Panc1 (cell line): Measurements from ENCODE around the gene RGMB. TPM values are rescaled to one million over a fixed set of nuclear protein-coding genes. Genes with fewer than 3 reads are reported as not detected.
"Not testable (repeated sequence)": the region's sequence is repeated elsewhere in the genome, so short reads cannot be mapped to it uniquely, and the experiment has no call there.

ENCODE experiments used
- ATAC-seq: fragments of 200-7000 bp; cut with Tn5 transposase; 2 replicates; pipeline ENCODE4 v1.9.1; 2020; ENCODE audit warnings: mild to moderate bottlenecking, moderate library complexity
- BruUV-seq: library from RNA; stranded (reverse); fragments of 400-500 nt; replicated peaks from 2 replicates; lab custom pipeline; 2021; lab: Mats Ljungman, UMichigan
- CTCF ChIA-PET: fragments of 300-600 bp; sonication (Branson Sonifier 250); formaldehyde crosslinking; loops from one replicate; lab custom pipeline; 2022; ENCODE audit warnings: antibody characterized with exemption; lab: Charles Lee
- POLR2A ChIA-PET: fragments of 300-600 bp; sonication (Branson Sonifier 250); formaldehyde crosslinking; loops from one replicate; lab custom pipeline; 2022; ENCODE audit warnings: antibody characterized with exemption; lab: Charles Lee
- DNase-seq: peaks from one replicate; pipeline ENCODE4 v3.0.0-alpha.2; 2010; ENCODE audit warnings: low read depth, low spot score
- H3K27ac ChIP-seq: 2 replicates; pipeline ENCODE4 v1.5.1; 2011; ENCODE audit warnings: mild to moderate bottlenecking, low read length, inconsistent platforms
- H3K27me3 ChIP-seq: fragments of 200-500 bp; sonication (Bioruptor generic); 2 replicates; pipeline ENCODE4 v1.6.0; 2014; ENCODE audit warnings: low read length, inconsistent platforms; ENCODE audit not compliant: control insufficient read depth, insufficient read depth
- H3K36me3 ChIP-seq: fragments of 200-500 bp; sonication (Bioruptor generic); 2 replicates; pipeline ENCODE4 v1.5.1; 2014; ENCODE audit warnings: inconsistent platforms, mild to moderate bottlenecking, low read length, moderate library complexity; ENCODE audit not compliant: control insufficient read depth, insufficient read depth
- H3K4me1 ChIP-seq: 2 replicates; pipeline ENCODE4 v1.5.1; 2011; ENCODE audit warnings: inconsistent platforms, mild to moderate bottlenecking, low read length, moderate library complexity; ENCODE audit not compliant: control insufficient read depth, insufficient read depth
- H3K4me3 ChIP-seq, 2 experiments: 2 replicates each; pipeline ENCODE4 v1.5.1; 2011 to 2012; ENCODE audit warnings: low read depth in 2 of 2, low read length in 2 of 2, mild to moderate bottlenecking in 2 of 2, inconsistent platforms in 1 of 2, moderate library complexity in 1 of 2
- H3K9me3 ChIP-seq: fragments of 200-500 bp; sonication (Bioruptor generic); 2 replicates; pipeline ENCODE4 v1.5.1; 2014; ENCODE audit warnings: low read depth, mild to moderate bottlenecking, inconsistent platforms, low read length, moderate library complexity; ENCODE audit not compliant: control insufficient read depth, insufficient read depth
- POLR2AphosphoS5 ChIP-seq: IDR thresholded peaks from 2 replicates; pipeline ENCODE4 v1.6.1; 2012; ENCODE audit warnings: mild to moderate bottlenecking, low read depth, low read length, moderate library complexity
- SIN3A ChIP-seq: IDR thresholded peaks from 2 replicates; pipeline ENCODE4 v1.6.1; 2012; ENCODE audit warnings: low read depth, mild to moderate bottlenecking, low read length, moderate library complexity, borderline replicate concordance; ENCODE audit not compliant: insufficient read depth
- TCF7L2 ChIP-seq: IDR thresholded peaks from 2 replicates; pipeline ENCODE4 v1.6.1; 2011; ENCODE audit warnings: mild to moderate bottlenecking, low read depth, low read length, inconsistent platforms
- in situ Hi-C: cut with HindIII; loops from 2 replicates; pipeline ENCODE4 v1.10.0; 2016; ENCODE audit warnings: low sequenced_read_pairs, low pct_unique_long_range_greater_than_20kb
- intact Hi-C: fragments of 100-400 bp; cut with micrococcal nuclease; formaldehyde crosslinking; loops from one replicate; pipeline ENCODE4 v1.10.0; 2022; ENCODE audit not compliant: unreplicated experiment
- total RNA-seq: library from RNA; stranded (reverse); gene quantifications from one replicate; pipeline ENCODE4 v1.2.1, GENCODE V29; 2021; ENCODE audit not compliant: unreplicated experiment
- TF ChIP-seq, protein P1 (sequence below): fragments of 450-650 bp; IDR thresholded peaks from 2 replicates; pipeline ENCODE4 v1.5.1; 2017; ENCODE audit warnings: mild to moderate bottlenecking
- TF ChIP-seq, protein P2 (sequence below), 2 experiments: IDR thresholded peaks; 2 replicates each; pipeline ENCODE4 v1.6.1; 2011 to 2012; ENCODE audit warnings: low read depth in 2 of 2, control low read depth in 1 of 2, low read length in 1 of 2, mild to moderate bottlenecking in 1 of 2, moderate library complexity in 1 of 2; ENCODE audit not compliant: insufficient read depth in 1 of 2

The RGMB gene
- total RNA-seq, 1 experiment from 2014 or later, result 25.4 TPM

GRCh38 chr5:98738481-98739149 is 34.8 kb upstream of the RGMB start:
- POLR2A ChIA-PET, H3K27ac ChIP-seq, DNase-seq, BruUV-seq, CTCF ChIA-PET, in situ Hi-C loops, H3K4me1 ChIP-seq, ATAC-seq, H3K9me3 ChIP-seq, intact Hi-C loops, H3K27me3 ChIP-seq, H3K4me3 ChIP-seq, H3K36me3 ChIP-seq: not testable (repeated sequence)

DNA sequence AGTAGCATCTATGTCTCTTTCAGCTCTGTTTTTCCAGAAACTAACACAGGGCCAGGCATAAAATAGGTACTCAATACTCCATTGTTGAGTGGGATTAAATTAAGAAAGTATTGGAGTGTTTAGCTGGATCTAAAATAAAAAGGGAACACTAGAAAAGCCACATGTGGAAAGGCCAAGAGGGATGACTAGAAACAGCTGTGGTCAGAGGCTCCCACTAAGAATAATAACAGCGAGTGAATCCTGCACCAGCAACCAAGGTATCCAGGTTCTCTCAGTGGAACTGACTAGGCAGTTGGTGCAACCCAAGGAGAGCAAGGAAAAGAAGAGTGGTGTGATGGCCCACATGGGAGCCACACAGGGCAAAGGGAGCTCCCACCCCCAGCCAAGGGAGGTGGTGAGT is 31.5 kb upstream of the RGMB start:
- intact Hi-C loops, result no loop called here
- Histone ChIP-seq H3K27me3 (no peaks in the 10 kb centered on the region), H3K4me1 (no peaks in the 10 kb centered on the region), H3K4me3 (no peak overlapping the region), H3K27ac (no peak overlapping the region), H3K9me3 (no peaks in the 10 kb centered on the region), H3K36me3 (no peaks in the 10 kb centered on the region)
- POLR2A ChIA-PET, result no interaction called here
- ATAC-seq (no peak), DNase-seq (no peak)
- CTCF ChIA-PET, result no interaction called here
- TF ChIP-seq TCF7L2, result no peak
- no peak for TF ChIP-seq SIN3A
- TF ChIP-seq, protein P1, sequence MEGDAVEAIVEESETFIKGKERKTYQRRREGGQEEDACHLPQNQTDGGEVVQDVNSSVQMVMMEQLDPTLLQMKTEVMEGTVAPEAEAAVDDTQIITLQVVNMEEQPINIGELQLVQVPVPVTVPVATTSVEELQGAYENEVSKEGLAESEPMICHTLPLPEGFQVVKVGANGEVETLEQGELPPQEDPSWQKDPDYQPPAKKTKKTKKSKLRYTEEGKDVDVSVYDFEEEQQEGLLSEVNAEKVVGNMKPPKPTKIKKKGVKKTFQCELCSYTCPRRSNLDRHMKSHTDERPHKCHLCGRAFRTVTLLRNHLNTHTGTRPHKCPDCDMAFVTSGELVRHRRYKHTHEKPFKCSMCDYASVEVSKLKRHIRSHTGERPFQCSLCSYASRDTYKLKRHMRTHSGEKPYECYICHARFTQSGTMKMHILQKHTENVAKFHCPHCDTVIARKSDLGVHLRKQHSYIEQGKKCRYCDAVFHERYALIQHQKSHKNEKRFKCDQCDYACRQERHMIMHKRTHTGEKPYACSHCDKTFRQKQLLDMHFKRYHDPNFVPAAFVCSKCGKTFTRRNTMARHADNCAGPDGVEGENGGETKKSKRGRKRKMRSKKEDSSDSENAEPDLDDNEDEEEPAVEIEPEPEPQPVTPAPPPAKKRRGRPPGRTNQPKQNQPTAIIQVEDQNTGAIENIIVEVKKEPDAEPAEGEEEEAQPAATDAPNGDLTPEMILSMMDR, result no peak
- TF ChIP-seq, protein P2, sequence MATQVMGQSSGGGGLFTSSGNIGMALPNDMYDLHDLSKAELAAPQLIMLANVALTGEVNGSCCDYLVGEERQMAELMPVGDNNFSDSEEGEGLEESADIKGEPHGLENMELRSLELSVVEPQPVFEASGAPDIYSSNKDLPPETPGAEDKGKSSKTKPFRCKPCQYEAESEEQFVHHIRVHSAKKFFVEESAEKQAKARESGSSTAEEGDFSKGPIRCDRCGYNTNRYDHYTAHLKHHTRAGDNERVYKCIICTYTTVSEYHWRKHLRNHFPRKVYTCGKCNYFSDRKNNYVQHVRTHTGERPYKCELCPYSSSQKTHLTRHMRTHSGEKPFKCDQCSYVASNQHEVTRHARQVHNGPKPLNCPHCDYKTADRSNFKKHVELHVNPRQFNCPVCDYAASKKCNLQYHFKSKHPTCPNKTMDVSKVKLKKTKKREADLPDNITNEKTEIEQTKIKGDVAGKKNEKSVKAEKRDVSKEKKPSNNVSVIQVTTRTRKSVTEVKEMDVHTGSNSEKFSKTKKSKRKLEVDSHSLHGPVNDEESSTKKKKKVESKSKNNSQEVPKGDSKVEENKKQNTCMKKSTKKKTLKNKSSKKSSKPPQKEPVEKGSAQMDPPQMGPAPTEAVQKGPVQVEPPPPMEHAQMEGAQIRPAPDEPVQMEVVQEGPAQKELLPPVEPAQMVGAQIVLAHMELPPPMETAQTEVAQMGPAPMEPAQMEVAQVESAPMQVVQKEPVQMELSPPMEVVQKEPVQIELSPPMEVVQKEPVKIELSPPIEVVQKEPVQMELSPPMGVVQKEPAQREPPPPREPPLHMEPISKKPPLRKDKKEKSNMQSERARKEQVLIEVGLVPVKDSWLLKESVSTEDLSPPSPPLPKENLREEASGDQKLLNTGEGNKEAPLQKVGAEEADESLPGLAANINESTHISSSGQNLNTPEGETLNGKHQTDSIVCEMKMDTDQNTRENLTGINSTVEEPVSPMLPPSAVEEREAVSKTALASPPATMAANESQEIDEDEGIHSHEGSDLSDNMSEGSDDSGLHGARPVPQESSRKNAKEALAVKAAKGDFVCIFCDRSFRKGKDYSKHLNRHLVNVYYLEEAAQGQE (IDR thresholded peaks at IDR 0.05; ENCODE audit: insufficient read depth in 1 of 2, low read depth in 2 of 2, low read length in 1 of 2), result no peak
- TF ChIP-seq POLR2AphosphoS5, result no peak
- in situ Hi-C loops, result no loop called here
- no TSS peak for BruUV-seq

GRCh38 chr5:98742396-98743073 is 30.9 kb upstream of the RGMB start:
- POLR2A ChIA-PET, result no interaction called here
- Histone ChIP-seq H3K4me3 (no peak overlapping the region), H3K4me1 (no peaks in the 10 kb centered on the region), H3K36me3 (no peaks in the 10 kb centered on the region), H3K27ac (no peak overlapping the region), H3K27me3 (no peaks in the 10 kb centered on the region), H3K9me3 (no peaks in the 10 kb centered on the region)
- intact Hi-C loops (no loop called here), in situ Hi-C loops (no loop called here)
- DNase-seq (no peak), ATAC-seq (no peak)
- CTCF ChIA-PET, result no interaction called here
- TF ChIP-seq, protein P1, result no peak
- TF ChIP-seq TCF7L2 (no peak), SIN3A (no peak), POLR2AphosphoS5 (no peak)
- TF ChIP-seq, protein P2 (IDR thresholded peaks at IDR 0.05; ENCODE audit: insufficient read depth in 1 of 2, low read depth in 2 of 2, low read length in 1 of 2), result no peak
- BruUV-seq, result no TSS peak
